HEK293 (cell line): ENCODE data around the gene CD79A.

ENCODE experiments used
- CTCF ChIA-PET: fragments of 350-600 bp; formaldehyde crosslinking; extraction: SDS; loops from one replicate; lab custom pipeline; 2021; ENCODE audit warnings: antibody characterized with exemption; lab: Yijun Ruan, JAX
- POLR2A ChIA-PET: fragments of 300-600 bp; formaldehyde crosslinking; extraction: SDS; loops from one replicate; lab custom pipeline; 2020; ENCODE audit warnings: antibody characterized with exemption, inconsistent platforms; lab: Yijun Ruan, JAX
- H3K27ac ChIP-seq: fragments of 200-500 bp; sonication (Bioruptor generic); 2 replicates; pipeline ENCODE4 v1.5.1; 2014; ENCODE audit warnings: low read depth, low read length, control low read depth, inconsistent platforms; ENCODE audit errors: extremely low read depth
- H3K36me3 ChIP-seq, 2 experiments: fragments of 200-500 bp in 1 of 2; sonication (Bioruptor generic) in 1 of 2; 1 replicate in 1 of 2; 2 replicates in 1 of 2; pipeline ENCODE4 v1.5.1; 2014 to 2017; ENCODE audit warnings: inconsistent platforms in 2 of 2, low read length in 2 of 2; ENCODE audit not compliant: control insufficient read depth in 2 of 2, insufficient read depth in 1 of 2
- H3K4me1 ChIP-seq: fragments of 200-500 bp; sonication (Bioruptor generic); 2 replicates; pipeline ENCODE4 v1.5.1; 2014; ENCODE audit warnings: mild to moderate bottlenecking, low read length, inconsistent platforms; ENCODE audit not compliant: control insufficient read depth, insufficient read depth
- H3K4me3 ChIP-seq: 2 replicates; pipeline ENCODE4 v1.5.1; 2011; ENCODE audit warnings: low read depth, mild to moderate bottlenecking, control low read depth, low read length, moderate library complexity
- H3K9me3 ChIP-seq: fragments of 200-500 bp; sonication (Bioruptor generic); 2 replicates; pipeline ENCODE4 v1.5.1; 2014; ENCODE audit warnings: low read depth, low read length, inconsistent platforms; ENCODE audit not compliant: control insufficient read depth, insufficient read depth
- GLIS2 ChIP-seq: fragments of 450-650 bp; formaldehyde crosslinking; IDR thresholded peaks from 2 replicates; pipeline ENCODE4 v1.5.1; 2016; ENCODE audit warnings: missing biosample characterization, missing genetic modification characterization
- KLF7 ChIP-seq: fragments of 450-650 bp; formaldehyde crosslinking; IDR thresholded peaks from 2 replicates; pipeline ENCODE4 v1.5.1; 2016; ENCODE audit warnings: missing biosample characterization, missing genetic modification characterization, borderline replicate concordance
- KLF8 ChIP-seq: fragments of 450-650 bp; formaldehyde crosslinking; IDR thresholded peaks from 2 replicates; pipeline ENCODE4 v1.5.1; 2016; ENCODE audit warnings: missing biosample characterization, missing genetic modification characterization
- OVOL3 ChIP-seq: fragments of 450-650 bp; formaldehyde crosslinking; IDR thresholded peaks from 2 replicates; pipeline ENCODE4 v1.5.1; 2016; ENCODE audit warnings: missing biosample characterization, missing genetic modification characterization
- SP2 ChIP-seq: fragments of 450-650 bp; formaldehyde crosslinking; IDR thresholded peaks from 2 replicates; pipeline ENCODE4 v1.5.1; 2016; ENCODE audit warnings: missing biosample characterization, missing genetic modification characterization
- ZBTB17 ChIP-seq: fragments of 450-650 bp; formaldehyde crosslinking; IDR thresholded peaks from 2 replicates; pipeline ENCODE4 v1.5.1; 2016; ENCODE audit warnings: missing biosample characterization, missing genetic modification characterization
- ZBTB48 ChIP-seq: fragments of 450-650 bp; formaldehyde crosslinking; IDR thresholded peaks from 2 replicates; pipeline ENCODE4 v1.5.1; 2016; ENCODE audit warnings: missing biosample characterization, missing genetic modification characterization
- ZNF10 ChIP-seq: fragments of 450-650 bp; formaldehyde crosslinking; IDR thresholded peaks from 2 replicates; pipeline ENCODE4 v1.5.1; 2017; ENCODE audit warnings: missing biosample characterization, missing genetic modification characterization
- ZNF114 ChIP-seq: fragments of 450-650 bp; formaldehyde crosslinking; IDR thresholded peaks from 2 replicates; pipeline ENCODE4 v1.5.0; 2017; ENCODE audit warnings: missing biosample characterization, missing genetic modification characterization
- ZNF19 ChIP-seq: fragments of 450-650 bp; formaldehyde crosslinking; IDR thresholded peaks from 2 replicates; pipeline ENCODE4; 2016; ENCODE audit warnings: missing biosample characterization, missing genetic modification characterization, low read depth
- ZNF501 ChIP-seq: fragments of 450-650 bp; formaldehyde crosslinking; IDR thresholded peaks from 2 replicates; pipeline ENCODE4 v1.5.1; 2016; ENCODE audit warnings: missing biosample characterization, missing genetic modification characterization
- ZNF600 ChIP-seq: fragments of 450-650 bp; formaldehyde crosslinking; IDR thresholded peaks from 2 replicates; pipeline ENCODE4 v1.5.1; 2016; ENCODE audit warnings: missing biosample characterization, missing genetic modification characterization
- ZNF624 ChIP-seq: fragments of 450-650 bp; formaldehyde crosslinking; IDR thresholded peaks from 2 replicates; pipeline ENCODE4 v1.5.1; 2017; ENCODE audit warnings: missing biosample characterization, missing genetic modification characterization
- ZNF629 ChIP-seq: fragments of 450-650 bp; formaldehyde crosslinking; IDR thresholded peaks from 2 replicates; pipeline ENCODE4 v1.5.1; 2017; ENCODE audit warnings: missing biosample characterization, missing genetic modification characterization
- ZNF792 ChIP-seq: fragments of 450-650 bp; formaldehyde crosslinking; IDR thresholded peaks from 2 replicates; pipeline ENCODE4 v1.5.1; 2016; ENCODE audit warnings: missing biosample characterization, missing genetic modification characterization
- ZSCAN16 ChIP-seq: fragments of 450-650 bp; formaldehyde crosslinking; IDR thresholded peaks from 2 replicates; pipeline ENCODE4 v1.5.1; 2016; ENCODE audit warnings: missing biosample characterization, missing genetic modification characterization
- TF ChIP-seq, protein P1 (sequence below): fragments of 450-650 bp; formaldehyde crosslinking; IDR thresholded peaks from 2 replicates; pipeline ENCODE4 v1.5.1; 2016; ENCODE audit warnings: missing biosample characterization, missing genetic modification characterization
- TF ChIP-seq, protein P2 (sequence below): fragments of 450-650 bp; formaldehyde crosslinking; IDR thresholded peaks from 2 replicates; pipeline ENCODE4 v1.5.1; 2016; ENCODE audit warnings: missing biosample characterization, missing genetic modification characterization
- TF ChIP-seq, protein P3 (sequence below): fragments of 450-650 bp; formaldehyde crosslinking; IDR thresholded peaks from 2 replicates; pipeline ENCODE4 v1.5.1; 2016; ENCODE audit warnings: missing biosample characterization, missing genetic modification characterization
- TF ChIP-seq, protein P4 (sequence below): fragments of 450-650 bp; formaldehyde crosslinking; IDR thresholded peaks from 2 replicates; pipeline ENCODE4 v1.5.1; 2016; ENCODE audit warnings: missing biosample characterization, missing genetic modification characterization
- TF ChIP-seq, protein P5 (sequence below): fragments of 450-650 bp; formaldehyde crosslinking; IDR thresholded peaks from 2 replicates; pipeline ENCODE4 v1.5.1; 2016; ENCODE audit warnings: missing biosample characterization, missing genetic modification characterization
- TF ChIP-seq, protein P6 (sequence below): fragments of 450-650 bp; formaldehyde crosslinking; IDR thresholded peaks from 2 replicates; pipeline ENCODE4 v1.5.1; 2016; ENCODE audit warnings: missing biosample characterization, missing genetic modification characterization, borderline replicate concordance

CD79A gene

DNA sequence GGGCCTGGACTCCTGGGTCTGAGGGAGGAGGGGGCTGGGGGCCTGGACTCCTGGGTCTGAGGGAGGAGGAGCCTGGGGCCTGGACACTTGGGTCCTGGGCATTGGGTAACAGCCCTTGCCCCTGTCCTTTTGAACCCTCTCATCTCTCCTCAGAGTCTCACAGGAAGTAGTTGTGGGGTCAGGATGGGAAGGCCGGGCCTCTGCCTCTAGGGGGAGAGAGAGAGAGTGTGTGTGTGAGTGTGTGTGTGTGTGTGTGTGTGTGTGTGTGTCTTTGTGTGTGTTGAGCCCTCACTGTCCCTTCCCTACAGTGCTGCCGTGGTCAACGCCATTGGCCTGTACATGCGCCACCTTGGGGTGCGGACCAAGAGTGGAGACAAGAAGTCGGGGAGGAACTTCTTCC is 16.8 kb downstream of the CD79A start (continued):
- TF ChIP-seq, protein P1, sequence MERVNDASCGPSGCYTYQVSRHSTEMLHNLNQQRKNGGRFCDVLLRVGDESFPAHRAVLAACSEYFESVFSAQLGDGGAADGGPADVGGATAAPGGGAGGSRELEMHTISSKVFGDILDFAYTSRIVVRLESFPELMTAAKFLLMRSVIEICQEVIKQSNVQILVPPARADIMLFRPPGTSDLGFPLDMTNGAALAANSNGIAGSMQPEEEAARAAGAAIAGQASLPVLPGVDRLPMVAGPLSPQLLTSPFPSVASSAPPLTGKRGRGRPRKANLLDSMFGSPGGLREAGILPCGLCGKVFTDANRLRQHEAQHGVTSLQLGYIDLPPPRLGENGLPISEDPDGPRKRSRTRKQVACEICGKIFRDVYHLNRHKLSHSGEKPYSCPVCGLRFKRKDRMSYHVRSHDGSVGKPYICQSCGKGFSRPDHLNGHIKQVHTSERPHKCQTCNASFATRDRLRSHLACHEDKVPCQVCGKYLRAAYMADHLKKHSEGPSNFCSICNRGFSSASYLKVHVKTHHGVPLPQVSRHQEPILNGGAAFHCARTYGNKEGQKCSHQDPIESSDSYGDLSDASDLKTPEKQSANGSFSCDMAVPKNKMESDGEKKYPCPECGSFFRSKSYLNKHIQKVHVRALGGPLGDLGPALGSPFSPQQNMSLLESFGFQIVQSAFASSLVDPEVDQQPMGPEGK (tag by site-specific recombination): peak; percentile 70
- TF ChIP-seq ZSCAN16 (tag by site-specific recombination): 0 out of 2 replicates have a peak, but pooled peaks have one; percentile 43
- peak; percentile 83 for TF ChIP-seq KLF8 (tag by site-specific recombination)
- TF ChIP-seq, protein P2, sequence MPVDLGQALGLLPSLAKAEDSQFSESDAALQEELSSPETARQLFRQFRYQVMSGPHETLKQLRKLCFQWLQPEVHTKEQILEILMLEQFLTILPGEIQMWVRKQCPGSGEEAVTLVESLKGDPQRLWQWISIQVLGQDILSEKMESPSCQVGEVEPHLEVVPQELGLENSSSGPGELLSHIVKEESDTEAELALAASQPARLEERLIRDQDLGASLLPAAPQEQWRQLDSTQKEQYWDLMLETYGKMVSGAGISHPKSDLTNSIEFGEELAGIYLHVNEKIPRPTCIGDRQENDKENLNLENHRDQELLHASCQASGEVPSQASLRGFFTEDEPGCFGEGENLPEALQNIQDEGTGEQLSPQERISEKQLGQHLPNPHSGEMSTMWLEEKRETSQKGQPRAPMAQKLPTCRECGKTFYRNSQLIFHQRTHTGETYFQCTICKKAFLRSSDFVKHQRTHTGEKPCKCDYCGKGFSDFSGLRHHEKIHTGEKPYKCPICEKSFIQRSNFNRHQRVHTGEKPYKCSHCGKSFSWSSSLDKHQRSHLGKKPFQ: no peak
- peak; percentile 40; the same call in 1 of the 2 replicates for TF ChIP-seq ZBTB17 (tag by site-specific recombination)
- TF ChIP-seq GLIS2: no peak
- TF ChIP-seq, protein P3, sequence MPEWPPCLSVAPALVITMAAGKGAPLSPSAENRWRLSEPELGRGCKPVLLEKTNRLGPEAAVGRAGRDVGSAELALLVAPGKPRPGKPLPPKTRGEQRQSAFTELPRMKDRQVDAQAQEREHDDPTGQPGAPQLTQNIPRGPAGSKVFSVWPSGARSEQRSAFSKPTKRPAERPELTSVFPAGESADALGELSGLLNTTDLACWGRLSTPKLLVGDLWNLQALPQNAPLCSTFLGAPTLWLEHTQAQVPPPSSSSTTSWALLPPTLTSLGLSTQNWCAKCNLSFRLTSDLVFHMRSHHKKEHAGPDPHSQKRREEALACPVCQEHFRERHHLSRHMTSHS: no peak
- peak; percentile 64; the same call in 1 of the 2 replicates for TF ChIP-seq KLF7 (tag by site-specific recombination)
- TF ChIP-seq ZBTB48: no peak
- TF ChIP-seq ZNF114 (tag by site-specific recombination): no peak
- TF ChIP-seq, protein P4, sequence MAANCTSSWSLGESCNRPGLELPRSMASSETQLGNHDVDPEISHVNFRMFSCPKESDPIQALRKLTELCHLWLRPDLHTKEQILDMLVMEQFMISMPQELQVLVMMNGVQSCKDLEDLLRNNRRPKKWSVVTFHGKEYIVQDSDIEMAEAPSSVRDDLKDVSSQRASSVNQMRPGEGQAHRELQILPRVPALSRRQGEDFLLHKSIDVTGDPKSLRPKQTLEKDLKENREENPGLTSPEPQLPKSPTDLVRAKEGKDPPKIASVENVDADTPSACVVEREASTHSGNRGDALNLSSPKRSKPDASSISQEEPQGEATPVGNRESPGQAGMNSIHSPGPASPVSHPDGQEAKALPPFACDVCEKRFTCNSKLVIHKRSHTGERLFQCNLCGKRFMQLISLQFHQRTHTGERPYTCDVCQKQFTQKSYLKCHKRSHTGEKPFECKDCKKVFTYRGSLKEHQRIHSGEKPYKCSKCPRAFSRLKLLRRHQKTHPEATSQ: no peak
- TF ChIP-seq ZNF629 (tag by site-specific recombination): 0 out of 2 replicates have a peak, but pooled peaks have one; percentile 13
- TF ChIP-seq ZNF600: peak; percentile 65
- TF ChIP-seq, protein P5, sequence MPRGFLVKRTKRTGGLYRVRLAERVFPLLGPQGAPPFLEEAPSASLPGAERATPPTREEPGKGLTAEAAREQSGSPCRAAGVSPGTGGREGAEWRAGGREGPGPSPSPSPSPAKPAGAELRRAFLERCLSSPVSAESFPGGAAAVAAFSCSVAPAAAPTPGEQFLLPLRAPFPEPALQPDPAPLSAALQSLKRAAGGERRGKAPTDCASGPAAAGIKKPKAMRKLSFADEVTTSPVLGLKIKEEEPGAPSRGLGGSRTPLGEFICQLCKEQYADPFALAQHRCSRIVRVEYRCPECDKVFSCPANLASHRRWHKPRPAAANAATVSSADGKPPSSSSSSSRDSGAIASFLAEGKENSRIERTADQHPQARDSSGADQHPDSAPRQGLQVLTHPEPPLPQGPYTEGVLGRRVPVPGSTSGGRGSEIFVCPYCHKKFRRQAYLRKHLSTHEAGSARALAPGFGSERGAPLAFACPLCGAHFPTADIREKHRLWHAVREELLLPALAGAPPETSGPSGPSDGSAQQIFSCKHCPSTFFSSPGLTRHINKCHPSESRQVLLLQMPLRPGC (tag by site-specific recombination): no peak
- TF ChIP-seq, all 188 proteins: peak for 27

DNA sequence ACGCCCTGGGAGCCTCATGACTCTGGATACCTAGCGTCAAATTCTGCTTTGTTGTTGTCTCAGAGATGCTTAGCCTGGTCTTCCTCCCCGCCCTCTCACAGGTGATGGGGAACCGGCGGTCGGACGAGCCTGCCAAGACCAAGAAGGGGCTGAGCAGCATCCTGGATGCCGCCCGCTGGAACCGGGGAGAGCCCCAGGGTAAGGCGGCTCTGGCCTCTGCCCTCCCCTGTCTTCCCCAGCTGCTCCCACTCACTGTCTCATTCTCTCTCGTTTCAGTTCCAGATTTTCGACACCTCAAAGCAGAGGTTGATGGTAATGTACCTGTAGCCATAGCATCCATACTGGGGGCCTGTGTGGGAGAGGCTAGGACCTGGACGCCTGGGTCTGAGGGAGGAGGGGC is 17.3 kb downstream of the CD79A start:
- peaks cover 33 to 47% of the 10 kb centered on the region in 2 experiments for H3K36me3 ChIP-seq
- 0 out of 2 replicates have a peak overlapping the region, but pooled peaks have one; percentile 24 for H3K27ac ChIP-seq
- TF ChIP-seq ZNF19 (tag by site-specific recombination) (no peak), ZNF501 (tag by site-specific recombination) (no peak), ZNF792 (tag by site-specific recombination) (no peak), ZNF10 (tag by site-specific recombination) (no peak), OVOL3 (tag by site-specific recombination) (no peak), ZNF624 (tag by site-specific recombination) (no peak), SP2 (tag by site-specific recombination) (0 out of 2 replicates have a peak, but pooled peaks have one; percentile 2)
- TF ChIP-seq, protein P6, sequence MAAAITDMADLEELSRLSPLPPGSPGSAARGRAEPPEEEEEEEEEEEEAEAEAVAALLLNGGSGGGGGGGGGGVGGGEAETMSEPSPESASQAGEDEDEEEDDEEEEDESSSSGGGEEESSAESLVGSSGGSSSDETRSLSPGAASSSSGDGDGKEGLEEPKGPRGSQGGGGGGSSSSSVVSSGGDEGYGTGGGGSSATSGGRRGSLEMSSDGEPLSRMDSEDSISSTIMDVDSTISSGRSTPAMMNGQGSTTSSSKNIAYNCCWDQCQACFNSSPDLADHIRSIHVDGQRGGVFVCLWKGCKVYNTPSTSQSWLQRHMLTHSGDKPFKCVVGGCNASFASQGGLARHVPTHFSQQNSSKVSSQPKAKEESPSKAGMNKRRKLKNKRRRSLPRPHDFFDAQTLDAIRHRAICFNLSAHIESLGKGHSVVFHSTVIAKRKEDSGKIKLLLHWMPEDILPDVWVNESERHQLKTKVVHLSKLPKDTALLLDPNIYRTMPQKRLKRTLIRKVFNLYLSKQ (tag by site-specific recombination): no peak
- no peaks in the 10 kb centered on the region for H3K4me1 ChIP-seq
- ChIA-PET POLR2A (no interaction called here), CTCF (interaction anchor here (0.6 kb wide), 1 partner anchor 129 kb away, joined by 4 read pairs; no protein-coding TSS in a partner anchor)
- no peak overlapping the region for H3K4me3 ChIP-seq
- no peaks in the 10 kb centered on the region for H3K9me3 ChIP-seq
